Myocyte (in vitro differentiated cells): ENCODE data around the gene HMG20B. TPM values are rescaled to one million over a fixed set of nuclear protein-coding genes. Genes with fewer than 3 reads are reported as not detected.
A peak's percentile ranks its signal among the peaks of the same experiment; 100 is the strongest.
"Not testable (repeated sequence)": the region's sequence is repeated elsewhere in the genome, so short reads cannot be mapped to it uniquely, and the experiment has no call there.

Source experiments
- DNase-seq: peaks from one replicate; pipeline ENCODE4 v3.0.0-alpha.2; 2012; ENCODE audit warnings: low read depth
- total RNA-seq: library from RNA; depleted of rRNA; stranded (reverse); fragments of >200 nt; gene quantifications from 2 replicates; pipeline ENCODE4 v1.2.3, GENCODE V29; 2014

Gene HMG20B
- total RNA-seq, 1 donor from 2014 or later = 99.9 TPM

- DNase-seq = peak; percentile 89
Observed at GRCh38 chr19:3580156-3580934, 7.6 kb downstream of the HMG20B start.

GRCh38 chr19:3581792-3582191, 9.0 kb downstream of the HMG20B start:
- DNase-seq = not testable (repeated sequence)

GRCh38 chr19:3584036-3584802, 11.5 kb downstream of the HMG20B start:
- DNase-seq = not testable (repeated sequence)

- DNase-seq = no peak
Observed at GRCh38 chr19:3585301-3586126, 12.8 kb downstream of the HMG20B start, which contains the start of gene GIPC3. TSS of gene GIPC3 (plus strand) at chr19:3585478. CDS start at chr19:3585598, 120 bp downstream.

GRCh38 chr19:3586127-3586626, 13.4 kb downstream of the HMG20B start:
- no peak for DNase-seq

- no peak for DNase-seq
Observed at GRCh38 chr19:3586707-3587346, 14.1 kb downstream of the HMG20B start.

GRCh38 chr19:3589439-3589838, 16.7 kb downstream of the HMG20B start:
- DNase-seq = no peak

- DNase-seq = no peak
Observed at GRCh38 chr19:3589949-3590348, 17.2 kb downstream of the HMG20B start.

- DNase-seq = no peak
Observed at GRCh38 chr19:3590991-3591659, 18.4 kb downstream of the HMG20B start.

- DNase-seq = no peak
Observed at GRCh38 chr19:3591876-3592613, 19.3 kb downstream of the HMG20B start.

GRCh38 chr19:3593156-3593555, 20.4 kb downstream of the HMG20B start:
- no peak for DNase-seq

- DNase-seq = no peak
Observed at GRCh38 chr19:3595521-3596061, 22.8 kb downstream of the HMG20B start.

GRCh38 chr19:3599776-3600187, 27.0 kb downstream of the HMG20B start:
- DNase-seq = no peak

GRCh38 chr19:3601021-3601420, 28.3 kb downstream of the HMG20B start:
- no peak for DNase-seq

GRCh38 chr19:3603121-3603811, 30.5 kb downstream of the HMG20B start:
- no peak for DNase-seq

- no peak for DNase-seq
Observed at GRCh38 chr19:3604227-3604986, 31.7 kb downstream of the HMG20B start.

GRCh38 chr19:3604987-3605343, 32.2 kb downstream of the HMG20B start:
- no peak for DNase-seq

- no peak for DNase-seq
Observed at GRCh38 chr19:3605361-3605760, 32.6 kb downstream of the HMG20B start.
